HG03565 (cell line): ENCODE measurements around the gene LRMDA.
"Not testable (repeated sequence)": the region's sequence is repeated elsewhere in the genome, so short reads cannot be mapped to it uniquely, and the experiment has no call there.

Experiments used
- ATAC-seq: cut with Tn5 transposase; IDR thresholded peaks from one replicate; pipeline ENCODE4 v1.9.1; 2021; ENCODE audit warnings: mild to moderate bottlenecking, moderate library complexity; ENCODE audit not compliant: unreplicated experiment

Gene LRMDA

GRCh38 chr10:75733135-75733890, 301.9 kb downstream of the LRMDA start:
- ATAC-seq: no peak

- ATAC-seq: no peak
Observed at GRCh38 chr10:75736151-75736640, 304.8 kb downstream of the LRMDA start.

- no peak for ATAC-seq
Observed at GRCh38 chr10:75736889-75737579, 305.6 kb downstream of the LRMDA start.

- ATAC-seq: no peak
Observed at GRCh38 chr10:75737580-75737949, 306.1 kb downstream of the LRMDA start.

GRCh38 chr10:75738924-75739323, 307.5 kb downstream of the LRMDA start:
- no peak for ATAC-seq

GRCh38 chr10:75739414-75740143, 308.2 kb downstream of the LRMDA start:
- no peak for ATAC-seq

- ATAC-seq: no peak
Observed at GRCh38 chr10:75740541-75740940, 309.1 kb downstream of the LRMDA start.

GRCh38 chr10:75742355-75742754, 310.9 kb downstream of the LRMDA start:
- no peak for ATAC-seq

- ATAC-seq: no peak
Observed at GRCh38 chr10:75743291-75743778, 311.9 kb downstream of the LRMDA start.

GRCh38 chr10:75744261-75744660, 312.8 kb downstream of the LRMDA start:
- ATAC-seq: no peak

GRCh38 chr10:75746356-75746755, 314.9 kb downstream of the LRMDA start:
- ATAC-seq: no peak

GRCh38 chr10:75750093-75750875, 318.9 kb downstream of the LRMDA start:
- not testable (repeated sequence) for ATAC-seq

- no peak for ATAC-seq
Observed at GRCh38 chr10:75751232-75751631, 319.8 kb downstream of the LRMDA start.

GRCh38 chr10:75753621-75754020, 322.2 kb downstream of the LRMDA start:
- ATAC-seq: no peak

GRCh38 chr10:75754096-75754831, 322.8 kb downstream of the LRMDA start:
- ATAC-seq: no peak

- no peak for ATAC-seq
Observed at GRCh38 chr10:75755528-75755927, 324.1 kb downstream of the LRMDA start.

- no peak for ATAC-seq
Observed at GRCh38 chr10:75761289-75761688, 329.9 kb downstream of the LRMDA start.

- ATAC-seq: no peak
Observed at GRCh38 chr10:75762431-75762802, 331.0 kb downstream of the LRMDA start.

GRCh38 chr10:75763652-75764051, 332.2 kb downstream of the LRMDA start:
- ATAC-seq: no peak
